HG02763 (cell line): ENCODE results near the gene GREB1.

Experiments
- ATAC-seq: cut with Tn5 transposase; IDR thresholded peaks from one replicate; pipeline ENCODE4 v1.9.1; 2021; ENCODE audit warnings: mild to moderate bottlenecking, moderate library complexity; ENCODE audit not compliant: unreplicated experiment

GREB1 gene

GRCh38 chr2:11679016-11679415 is 145.2 kb downstream of the GREB1 start:
- ATAC-seq = no peak

- ATAC-seq = no peak
Measured at GRCh38 chr2:11679486-11680181, 145.8 kb downstream of the GREB1 start.

- no peak for ATAC-seq
Measured at GRCh38 chr2:11680182-11680900, 146.5 kb downstream of the GREB1 start.

DNA sequence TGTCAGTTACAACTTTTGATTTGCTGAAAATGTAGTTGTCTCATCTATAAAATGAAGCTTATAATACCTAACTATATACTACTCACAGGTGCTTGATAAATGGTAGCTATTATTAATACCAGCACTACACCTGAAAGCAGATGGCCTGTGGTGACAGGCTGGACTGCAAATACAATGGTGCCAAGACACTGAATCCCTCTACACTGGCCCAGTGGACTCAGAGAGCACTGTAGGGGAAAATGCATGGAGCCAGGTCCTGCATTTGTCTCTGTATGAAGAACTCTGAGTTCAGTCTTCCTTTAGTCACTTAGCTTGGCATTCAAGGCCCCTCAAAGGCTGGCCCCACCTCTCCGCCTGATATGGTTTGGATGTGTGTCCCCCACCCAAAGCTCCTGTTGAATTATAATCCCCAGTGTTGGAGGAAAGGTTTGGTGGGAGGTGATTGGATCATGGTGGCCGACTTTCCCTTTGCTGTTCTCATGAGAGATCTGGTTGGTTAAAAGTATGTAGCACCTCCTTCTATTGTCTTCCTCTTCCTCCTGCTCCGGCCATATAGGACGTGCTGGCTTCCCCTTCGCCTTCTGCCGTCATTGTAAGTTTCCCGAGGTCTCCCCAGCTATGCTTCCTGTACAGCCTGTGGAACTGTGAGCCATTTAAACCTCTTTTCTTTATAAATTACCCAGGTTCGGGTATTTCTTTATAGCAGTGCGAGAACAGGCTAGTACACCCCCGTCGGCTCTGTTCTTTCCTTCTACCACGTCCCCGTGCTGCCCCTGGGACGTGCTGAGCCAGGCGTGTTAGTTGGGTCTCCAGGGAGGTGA is 147.3 kb downstream of the GREB1 start:
- no peak for ATAC-seq

GRCh38 chr2:11681722-11682589 is 148.1 kb downstream of the GREB1 start:
- no peak for ATAC-seq

DNA sequence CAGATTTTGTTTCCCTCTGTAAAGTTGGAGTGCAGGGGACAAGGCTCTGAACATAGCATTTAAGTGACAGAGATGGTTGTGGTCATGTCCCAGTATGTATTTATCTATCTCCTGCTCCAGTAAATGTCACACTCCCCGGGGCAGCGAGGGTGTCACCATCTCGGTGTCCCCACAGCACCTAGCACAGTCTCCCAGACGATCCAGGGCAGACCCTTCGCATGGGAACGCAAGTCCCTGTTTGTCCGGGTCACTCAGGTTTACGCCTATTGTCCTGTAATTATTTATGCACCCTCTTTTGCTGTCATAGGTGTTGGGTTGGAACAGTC is 148.7 kb downstream of the GREB1 start:
- ATAC-seq = no peak

GRCh38 chr2:11683476-11683875 is 149.6 kb downstream of the GREB1 start:
- ATAC-seq = no peak

- no peak for ATAC-seq
Measured at GRCh38 chr2:11683966-11684365, 150.1 kb downstream of the GREB1 start.

DNA sequence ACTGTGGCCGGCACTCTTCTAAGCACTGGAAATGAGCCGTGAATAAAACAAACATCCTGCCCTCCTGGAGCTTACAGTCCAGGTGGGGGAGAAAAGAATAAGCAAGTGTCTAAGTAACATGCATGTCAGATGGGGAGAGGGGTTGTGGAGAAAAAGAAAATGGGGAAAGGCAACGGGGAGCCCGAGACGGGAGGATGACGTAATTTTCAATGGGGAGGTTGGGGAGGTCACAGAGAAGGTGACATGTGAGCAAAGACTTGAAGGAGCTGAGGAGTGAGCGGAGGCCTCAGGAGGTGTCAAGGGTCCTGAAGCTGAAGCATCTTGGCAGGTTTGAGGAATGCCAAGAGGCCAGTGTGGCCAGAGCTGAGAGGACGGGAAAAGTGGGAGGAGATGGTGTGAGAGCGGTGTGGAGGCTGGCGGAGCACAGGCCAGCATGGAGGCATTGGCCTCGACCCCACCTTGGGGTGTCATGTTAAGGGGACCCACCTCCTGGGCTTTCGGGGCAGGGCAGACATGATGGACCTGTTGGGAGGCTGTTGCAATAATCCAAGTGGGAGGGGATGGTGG is 151.1 kb downstream of the GREB1 start:
- ATAC-seq = no peak

DNA sequence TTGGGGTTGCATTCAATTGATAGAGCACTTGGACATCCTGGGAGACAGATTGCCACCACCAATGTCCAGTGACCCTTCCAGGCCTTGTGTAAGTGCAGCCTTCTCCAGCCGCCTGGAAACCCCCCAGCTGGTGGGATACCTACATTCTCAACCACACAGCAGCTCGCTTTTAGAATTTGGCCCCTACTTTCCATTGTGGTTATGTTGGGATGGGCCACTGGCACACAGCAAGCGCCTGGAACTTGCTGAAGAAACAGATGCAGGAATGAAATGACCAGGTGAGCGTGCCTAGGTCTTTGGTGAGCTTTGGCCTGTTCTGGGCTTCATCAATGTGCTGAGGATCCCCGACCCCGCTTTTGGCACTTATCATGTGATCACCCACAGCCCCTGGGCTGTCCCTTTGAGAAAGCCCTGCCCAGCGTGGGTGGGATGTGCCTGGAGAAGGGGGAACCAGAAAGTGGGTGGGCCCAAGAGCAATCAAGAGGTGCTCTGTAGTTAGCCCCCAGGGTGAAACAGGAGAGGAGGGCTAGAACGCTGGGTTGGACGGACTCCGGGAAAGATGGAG is 152.1 kb downstream of the GREB1 start:
- no peak for ATAC-seq

DNA sequence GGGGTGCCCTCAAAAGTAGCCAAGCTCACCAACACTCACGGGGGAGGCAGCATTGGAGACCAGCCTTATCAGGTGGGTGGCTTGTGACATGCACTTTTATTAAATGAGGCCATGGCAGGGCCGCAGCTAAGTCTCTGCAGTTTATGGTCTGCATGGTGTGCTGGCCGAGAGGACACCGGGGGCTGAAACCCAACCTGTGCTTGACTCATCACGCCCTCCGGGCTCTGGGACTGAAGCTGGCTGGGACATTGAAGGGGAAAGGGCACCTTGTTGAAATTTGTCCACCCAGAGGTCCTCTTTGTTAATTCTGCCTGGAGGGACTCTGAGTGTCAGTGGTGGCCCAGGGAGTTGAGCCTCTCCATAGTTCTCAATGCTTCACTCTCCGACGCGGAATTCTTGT is 153.9 kb downstream of the GREB1 start:
- ATAC-seq = no peak

DNA sequence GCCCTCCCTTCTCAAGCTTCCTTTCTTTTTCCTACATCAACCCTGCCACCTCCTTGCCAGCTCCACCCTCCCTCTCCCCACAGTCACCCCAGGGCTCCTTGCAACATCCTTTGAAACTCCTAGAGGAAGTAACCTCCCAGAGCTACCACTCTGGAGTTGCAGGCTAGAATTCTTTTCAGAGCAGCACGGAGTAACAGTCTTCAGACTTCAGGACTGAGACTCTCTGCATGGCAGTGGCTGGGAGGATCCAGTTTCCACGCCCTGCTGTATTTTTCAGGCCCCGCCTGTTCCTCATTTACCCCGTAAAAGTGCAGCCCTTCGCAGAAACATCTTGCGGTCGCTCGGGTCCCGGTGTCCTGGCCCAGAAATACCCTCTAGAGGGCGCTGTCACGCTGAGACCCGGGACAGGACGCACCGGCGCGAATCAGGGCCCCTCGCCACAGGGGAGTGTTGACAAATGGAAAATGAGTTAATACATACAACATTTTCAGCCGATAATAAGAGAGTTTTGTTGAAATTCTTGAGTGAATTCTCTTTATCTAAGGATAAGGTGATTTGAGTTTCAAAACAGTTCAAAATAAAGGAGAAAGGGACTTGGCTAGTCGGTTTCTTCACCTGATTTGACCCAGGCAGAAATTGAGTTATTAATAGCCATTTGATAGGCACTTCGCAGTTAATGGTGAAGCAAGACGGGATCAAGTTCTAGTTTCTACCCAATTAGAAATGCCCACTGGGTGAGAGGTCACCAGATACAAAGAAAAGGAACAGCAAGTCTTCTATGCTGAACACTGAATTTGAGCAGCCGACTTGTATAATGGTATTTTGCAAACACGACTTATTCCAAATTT is 154.6 kb downstream of the GREB1 start:
- peak; percentile 58 for ATAC-seq

- no peak for ATAC-seq
Measured at GRCh38 chr2:11691076-11691660, 157.3 kb downstream of the GREB1 start.
